PC-3 (cell line): ENCODE results near the gene PHF13.

Source experiments
- EZH2 ChIP-seq: fragments of 300-600 bp; sonication (generic); IDR thresholded peaks from one replicate; pipeline ENCODE4 v1.6.1; 2017; ENCODE audit warnings: antibody characterized with exemption, mild to moderate bottlenecking, low read length; ENCODE audit not compliant: unreplicated experiment
- EZH2phosphoT487 ChIP-seq: fragments of 300-600 bp; sonication (generic); IDR thresholded peaks from 2 replicates; pipeline ENCODE4 v1.6.1; 2018; ENCODE audit warnings: mild to moderate bottlenecking, antibody characterized with exemption, low read length, borderline replicate concordance
- TF ChIP-seq, protein P1 (sequence below): fragments of 300-600 bp; sonication (generic); conservative IDR thresholded peaks from 2 replicates; pipeline ENCODE4 v1.5.1; 2017; ENCODE audit warnings: antibody characterized with exemption, low read depth, mild to moderate bottlenecking, low read length

DNA sequence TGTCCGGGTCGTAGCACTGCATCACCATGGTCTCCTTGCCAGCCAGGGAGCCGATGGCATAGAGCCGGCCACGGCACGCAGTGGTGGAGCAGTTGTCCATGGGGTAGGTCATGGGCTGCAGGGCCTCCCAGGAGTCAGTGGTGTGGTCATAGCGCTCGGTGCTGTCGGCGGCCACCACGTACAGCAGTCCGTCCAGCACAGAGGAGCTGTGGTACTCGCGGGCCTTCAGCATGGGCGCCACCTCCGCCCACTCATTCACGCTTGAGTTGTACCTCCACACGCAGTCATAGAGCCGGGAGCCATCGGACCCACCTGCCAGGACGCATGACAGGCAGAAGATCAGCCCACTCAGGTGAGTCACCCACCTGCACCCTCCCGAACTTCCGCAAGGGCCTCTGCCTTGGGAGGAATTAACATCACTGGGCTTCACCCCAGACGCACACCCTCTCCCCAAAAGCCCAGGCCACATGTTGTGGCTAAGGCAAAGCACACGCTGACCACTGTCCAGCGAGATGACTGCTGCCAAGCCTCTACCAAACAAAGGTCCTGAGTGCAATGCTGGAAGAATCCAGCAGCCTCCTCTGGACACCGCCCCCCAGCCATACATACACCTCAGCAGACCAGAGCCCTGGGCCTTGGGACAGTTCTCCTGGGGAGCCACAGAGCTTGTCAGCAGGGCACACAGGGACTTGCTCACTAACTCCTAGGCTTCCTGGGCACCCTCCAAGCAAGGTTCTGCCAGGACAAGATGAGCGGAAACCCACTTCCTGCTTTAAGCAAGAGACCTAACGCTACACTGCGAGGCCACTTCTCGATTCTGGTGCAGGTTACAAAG lies 14.2 kb upstream of the PHF13 start:
- TF ChIP-seq, protein P1, sequence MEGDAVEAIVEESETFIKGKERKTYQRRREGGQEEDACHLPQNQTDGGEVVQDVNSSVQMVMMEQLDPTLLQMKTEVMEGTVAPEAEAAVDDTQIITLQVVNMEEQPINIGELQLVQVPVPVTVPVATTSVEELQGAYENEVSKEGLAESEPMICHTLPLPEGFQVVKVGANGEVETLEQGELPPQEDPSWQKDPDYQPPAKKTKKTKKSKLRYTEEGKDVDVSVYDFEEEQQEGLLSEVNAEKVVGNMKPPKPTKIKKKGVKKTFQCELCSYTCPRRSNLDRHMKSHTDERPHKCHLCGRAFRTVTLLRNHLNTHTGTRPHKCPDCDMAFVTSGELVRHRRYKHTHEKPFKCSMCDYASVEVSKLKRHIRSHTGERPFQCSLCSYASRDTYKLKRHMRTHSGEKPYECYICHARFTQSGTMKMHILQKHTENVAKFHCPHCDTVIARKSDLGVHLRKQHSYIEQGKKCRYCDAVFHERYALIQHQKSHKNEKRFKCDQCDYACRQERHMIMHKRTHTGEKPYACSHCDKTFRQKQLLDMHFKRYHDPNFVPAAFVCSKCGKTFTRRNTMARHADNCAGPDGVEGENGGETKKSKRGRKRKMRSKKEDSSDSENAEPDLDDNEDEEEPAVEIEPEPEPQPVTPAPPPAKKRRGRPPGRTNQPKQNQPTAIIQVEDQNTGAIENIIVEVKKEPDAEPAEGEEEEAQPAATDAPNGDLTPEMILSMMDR = no peak
- TF ChIP-seq EZH2 = no peak
- no peak; the same call in 1 of the 2 replicates for TF ChIP-seq EZH2phosphoT487
